GM18907 (cell line): ENCODE measurements around the gene LONRF2.

Experiments
- ATAC-seq: cut with Tn5 transposase; IDR thresholded peaks from one replicate; pipeline ENCODE4 v1.9.1; 2021; ENCODE audit warnings: mild to moderate bottlenecking, moderate library complexity; ENCODE audit not compliant: unreplicated experiment

LONRF2 gene

DNA sequence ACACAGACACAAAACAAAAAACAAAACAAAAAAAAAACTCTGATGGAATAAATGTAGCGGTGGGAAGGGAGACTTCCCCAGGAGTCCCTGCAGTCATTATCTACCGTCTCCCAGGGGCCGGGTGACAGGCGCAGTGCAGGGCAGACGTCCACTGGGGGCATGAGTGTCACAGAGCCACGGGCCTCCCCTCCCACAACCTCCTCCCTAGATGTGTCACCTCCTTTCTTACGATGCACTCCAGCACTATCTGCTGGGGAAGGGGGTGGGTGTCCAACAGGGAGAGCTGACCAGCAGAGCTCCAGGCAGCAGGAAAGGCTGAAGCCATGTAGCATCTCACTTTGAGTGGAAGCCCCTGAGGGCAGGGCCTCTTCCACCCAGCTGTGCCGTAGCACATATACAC, 84.5 kb downstream of the LONRF2 start:
- no peak for ATAC-seq

DNA sequence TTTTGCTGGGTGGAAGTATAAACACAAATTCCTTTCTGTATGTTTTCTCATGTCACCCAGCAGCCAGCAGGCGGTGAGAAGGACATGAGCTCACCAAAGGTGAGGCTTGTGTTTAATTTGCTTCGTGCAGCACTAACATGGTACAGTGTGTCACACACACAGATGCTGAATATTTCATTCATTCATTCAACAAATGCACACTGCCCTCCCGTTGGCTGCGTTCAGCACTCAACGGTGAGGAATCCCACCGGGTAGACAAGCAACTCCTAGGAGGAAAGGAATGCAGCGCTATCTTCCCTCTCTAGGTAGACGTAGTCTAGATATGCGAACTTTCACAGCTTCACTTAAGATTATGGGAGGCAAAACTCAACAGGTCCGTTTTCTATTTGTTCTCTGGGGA, 85.1 kb downstream of the LONRF2 start:
- ATAC-seq, result no peak

DNA sequence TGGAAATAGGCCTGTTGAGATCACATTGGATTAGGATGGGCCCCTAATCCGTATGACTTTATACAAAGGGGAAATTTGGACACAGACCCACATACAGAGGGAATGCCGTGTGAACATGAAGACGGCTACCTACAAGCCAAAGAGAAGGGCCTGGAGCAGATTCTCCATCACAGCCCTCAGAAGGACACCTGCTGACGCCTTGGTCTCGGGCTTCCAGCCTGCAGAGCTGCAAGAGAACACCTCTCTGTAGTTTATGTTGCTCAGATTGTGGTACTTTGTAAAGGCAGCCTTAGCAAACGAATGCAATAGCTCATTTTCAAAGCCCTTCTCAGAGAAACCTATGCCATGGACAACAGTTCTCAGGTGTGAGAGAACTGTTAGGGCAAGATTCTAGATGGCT, 86.1 kb downstream of the LONRF2 start:
- no peak for ATAC-seq

DNA sequence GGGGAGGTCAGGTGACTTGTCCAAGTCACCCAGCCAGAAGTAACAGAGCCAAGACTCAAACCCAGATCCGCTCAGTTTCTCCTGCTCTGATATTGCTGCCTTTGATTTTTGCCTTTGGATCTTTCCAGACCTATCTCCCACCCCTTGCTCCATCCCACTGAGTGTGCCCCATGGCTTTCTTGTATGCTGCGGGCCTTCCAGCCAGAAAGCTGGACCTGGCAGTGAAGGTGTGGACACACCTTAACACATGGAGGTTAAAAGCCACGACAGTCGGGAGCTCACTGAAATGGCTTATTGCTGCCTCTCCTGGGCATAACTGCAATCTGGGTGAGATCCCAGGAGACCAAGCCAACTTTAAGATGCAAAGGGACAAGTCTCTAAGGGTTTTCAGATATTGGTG, 86.7 kb downstream of the LONRF2 start:
- ATAC-seq, result peak; percentile 2

DNA sequence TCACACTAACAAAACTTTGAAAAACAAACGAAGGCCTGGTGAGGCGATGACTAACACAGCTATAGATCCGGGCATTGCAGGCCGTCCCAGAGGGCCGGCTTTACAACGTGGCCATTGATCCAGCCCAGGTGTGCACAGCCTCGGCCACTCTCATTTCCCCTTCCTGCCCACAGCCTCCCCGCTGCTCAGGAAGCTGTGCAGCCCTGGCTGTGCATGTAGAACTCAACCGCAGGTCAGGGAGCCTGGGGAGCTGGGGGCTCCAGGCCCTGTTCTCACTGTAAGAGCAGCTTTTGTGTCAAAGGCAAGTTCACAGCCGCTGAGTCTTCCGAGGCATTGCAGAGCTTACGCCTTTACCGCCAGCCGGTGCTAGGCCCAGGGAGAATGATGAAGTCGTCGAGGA, 87.2 kb downstream of the LONRF2 start:
- ATAC-seq, result peak; percentile 98

DNA sequence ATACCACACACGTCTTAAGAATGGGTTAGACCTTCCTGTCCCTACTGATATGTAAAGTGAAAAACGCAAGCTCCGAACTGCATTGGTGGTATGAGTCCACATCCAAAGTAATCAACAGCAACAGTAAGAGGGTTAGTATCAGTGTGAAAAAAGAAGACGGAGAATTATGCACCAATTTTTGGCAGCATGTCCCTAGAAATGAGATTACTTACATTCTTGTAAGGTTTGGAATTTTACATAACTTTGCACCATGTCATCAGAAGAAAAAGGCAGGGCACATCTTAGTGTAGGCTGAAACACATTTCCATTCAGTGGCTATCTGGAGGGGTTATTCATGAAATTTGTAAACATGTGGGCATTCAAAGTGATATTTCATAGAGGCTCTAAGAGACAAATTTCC, 88.2 kb downstream of the LONRF2 start:
- no peak for ATAC-seq

DNA sequence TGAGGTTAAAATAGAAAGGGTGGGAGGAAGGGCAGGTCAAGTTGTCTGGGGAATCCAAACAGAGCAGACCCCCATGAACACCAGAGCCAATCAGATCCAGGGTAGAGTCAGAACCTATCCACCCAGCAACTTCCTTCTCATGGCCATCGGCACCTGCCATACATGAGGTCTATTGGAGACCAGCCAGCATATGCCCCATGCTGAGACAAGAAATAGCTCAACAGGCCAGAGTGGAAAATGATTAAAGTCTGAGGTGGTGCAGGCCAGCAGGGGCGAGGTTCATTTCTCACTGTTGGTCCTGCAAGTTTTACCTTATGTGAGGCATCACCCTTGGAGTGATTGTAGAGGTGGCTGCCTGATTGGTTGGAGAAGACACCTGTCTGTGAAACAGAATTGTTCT, 89.2 kb downstream of the LONRF2 start:
- ATAC-seq, result no peak

DNA sequence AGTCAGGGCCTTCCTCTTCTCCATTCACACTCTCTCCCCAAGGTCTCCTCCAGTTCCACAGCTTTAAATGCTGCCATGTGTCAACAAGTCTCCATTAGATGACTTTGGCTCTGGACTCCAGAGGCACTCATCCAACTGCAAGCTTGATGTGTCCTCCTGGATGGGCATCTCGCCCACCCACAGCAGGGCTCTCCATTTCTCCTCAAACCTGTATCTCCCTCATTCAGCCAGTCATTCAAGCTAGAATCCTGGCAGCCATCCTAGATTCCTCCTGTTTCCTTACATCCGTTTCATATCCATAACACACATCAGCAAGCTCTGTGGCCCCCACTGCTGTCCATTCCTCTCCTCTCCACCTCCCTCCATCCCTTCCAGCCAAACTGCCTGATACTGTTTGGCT, 91.5 kb downstream of the LONRF2 start:
- no peak for ATAC-seq

DNA sequence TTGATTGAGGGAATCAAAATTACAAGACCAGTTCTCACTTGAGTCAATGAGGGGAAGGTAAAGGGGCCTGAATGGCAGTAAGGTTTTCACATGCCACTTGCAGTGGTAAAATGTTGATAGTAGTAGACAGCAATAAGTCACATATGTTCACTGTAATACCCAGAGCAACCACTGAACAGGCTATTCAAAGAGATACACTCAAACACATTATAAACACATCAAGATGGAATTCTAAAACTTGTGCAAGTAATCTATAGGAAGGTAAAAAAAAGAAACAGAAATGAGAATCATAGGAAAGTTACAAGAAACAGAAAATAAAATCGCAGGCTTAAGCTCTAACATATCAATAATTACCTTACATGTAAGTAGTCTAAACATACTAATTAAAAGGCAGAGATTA, 93.3 kb downstream of the LONRF2 start:
- ATAC-seq, result no peak

DNA sequence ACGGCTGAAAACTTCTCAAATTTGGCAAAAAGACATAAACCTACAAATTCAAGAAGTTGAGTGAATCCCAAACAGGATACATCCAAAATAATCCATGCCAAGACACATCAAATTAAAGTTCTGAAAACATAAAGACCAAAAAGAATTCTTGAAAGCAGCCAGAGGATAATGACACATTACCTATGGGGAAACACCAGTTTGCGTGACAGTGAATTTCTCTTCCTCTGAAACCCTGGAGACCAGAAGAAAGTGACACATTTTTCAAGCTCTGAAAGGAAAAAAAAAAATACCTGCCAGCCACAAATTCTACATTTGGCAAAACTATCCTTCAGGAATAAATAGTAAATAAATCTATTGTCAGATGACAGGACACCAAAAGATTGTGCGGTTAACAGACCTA, 93.9 kb downstream of the LONRF2 start:
- no peak for ATAC-seq

DNA sequence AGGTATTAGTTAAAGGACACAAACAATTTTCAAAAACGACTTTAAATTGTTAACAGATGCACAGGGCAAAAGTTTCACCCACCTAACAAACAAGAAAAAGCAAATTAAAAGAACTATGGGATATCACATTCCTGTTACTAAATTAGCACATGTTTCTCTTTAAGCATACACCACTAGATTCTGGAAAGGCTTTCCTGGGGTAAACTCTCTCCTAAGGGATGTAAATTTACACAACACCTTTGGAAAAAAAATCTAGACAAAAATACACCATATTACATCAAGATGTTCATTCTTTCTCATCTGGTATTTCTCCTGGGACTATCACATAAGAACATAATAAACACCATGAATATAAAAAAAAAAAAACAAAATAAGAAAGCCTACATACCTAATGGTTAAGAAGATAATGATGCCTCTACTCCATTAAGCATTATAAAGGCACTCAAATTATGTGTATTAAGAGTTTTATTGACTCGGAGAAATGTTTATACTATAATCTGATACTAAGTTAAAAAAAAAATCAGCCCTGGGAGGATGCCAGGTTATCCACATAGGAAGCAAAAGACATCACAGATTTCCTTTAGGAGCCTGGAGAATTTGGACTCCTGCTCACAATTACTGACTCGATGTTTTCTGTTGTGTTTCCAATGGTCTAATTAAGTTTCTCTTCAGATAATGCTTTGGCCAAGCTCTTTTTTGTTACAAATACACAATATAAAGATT, 97.2 kb downstream of the LONRF2 start:
- ATAC-seq, result no peak

DNA sequence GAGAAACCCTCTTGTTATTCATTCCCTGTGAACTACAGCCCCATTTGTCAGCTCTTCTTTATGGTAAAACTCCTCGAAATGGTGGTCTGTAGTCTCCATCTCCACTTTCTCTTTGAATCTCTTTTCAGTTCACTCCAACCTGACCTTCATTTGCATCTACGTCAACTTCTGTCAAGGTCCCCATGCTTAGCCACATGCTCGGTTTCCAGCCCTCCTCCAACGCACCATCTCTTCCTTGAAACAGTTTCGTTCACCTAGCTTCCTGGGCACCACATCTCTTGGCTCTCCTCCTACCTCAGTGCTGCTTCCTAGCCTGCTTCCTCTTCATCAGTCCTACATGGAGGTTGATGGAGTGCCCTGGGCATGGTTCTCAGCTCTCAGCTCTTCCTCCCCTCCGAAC, 98.8 kb downstream of the LONRF2 start:
- no peak for ATAC-seq
